Vagina (tissue), 2 donors: ENCODE measurements around the gene KIF16B.

ENCODE experiments used
- CTCF ChIP-seq, 3 experiments: fragments of 450-650 bp in 2 of 3; fragments of 200-600 bp in 1 of 3; sonication (generic) in 1 of 3; IDR thresholded peaks; one replicate each; pipeline ENCODE4 v1.5.1; 2017 to 2019; ENCODE audit warnings: antibody characterized with exemption in 3 of 3, mild to moderate bottlenecking in 2 of 3, moderate library complexity in 2 of 3
- POLR2A ChIP-seq, 2 donors: fragments of 450-650 bp; IDR thresholded peaks; one replicate each; pipeline ENCODE4 v1.6.1; 2017; ENCODE audit warnings: antibody characterized with exemption in 2 of 2, mild to moderate bottlenecking in 2 of 2, moderate library complexity in 2 of 2

- no peak for TF ChIP-seq CTCF (IDR thresholded peaks at IDR 0.05)
- no peak for TF ChIP-seq POLR2A (IDR thresholded peaks at IDR 0.05)
Observed at GRCh38 chr20:16620961-16621360, 47.7 kb upstream of the KIF16B start.
